Gastrocnemius medialis (tissue), 4 donors: ENCODE data around the gene SV2C. TPM values are rescaled to one million over a fixed set of nuclear protein-coding genes. Genes with fewer than 3 reads are reported as not detected.

Experiments used
- ATAC-seq, 2 donors: fragments of 150-250 bp; one replicate each; pipeline ENCODE4 v1.9.1; 2016
- DNase-seq, 2 donors: peaks; one replicate each; pipeline ENCODE4 v3.0.0-alpha.2; 2019
- H3K27ac ChIP-seq, 4 donors: fragments of 200-600 bp; sonication (generic); 1 replicate in 1 of 4; 2 replicates in 3 of 4; pipeline ENCODE4 v1.5.1; 2016 to 2018; ENCODE audit warnings: mild to moderate bottlenecking in 2 of 4, moderate library complexity in 1 of 4
- H3K27me3 ChIP-seq, 3 donors: fragments of 200-600 bp; sonication (generic) in 2 of 3; 1 replicate in 1 of 3; 2 replicates in 2 of 3; pipeline versions ENCODE4 v1.5.1 to v1.6.0; 2016 to 2019; ENCODE audit warnings: mild to moderate bottlenecking in 1 of 3, moderate library complexity in 1 of 3
- H3K36me3 ChIP-seq, 2 donors: fragments of 200-600 bp; sonication (generic) in 1 of 2; one replicate each; pipeline ENCODE4 v1.5.1; 2017 to 2018
- H3K4me1 ChIP-seq, 2 donors: fragments of 200-600 bp; sonication (generic) in 1 of 2; one replicate each; pipeline ENCODE4 v1.5.1; 2016 to 2017; ENCODE audit warnings: mild to moderate bottlenecking in 2 of 2
- H3K4me3 ChIP-seq, 4 donors: fragments of 200-600 bp; sonication (generic) in 3 of 4; 1 replicate in 1 of 4; 2 replicates in 3 of 4; pipeline ENCODE4 v1.5.1; 2016 to 2019; ENCODE audit warnings: mild to moderate bottlenecking in 2 of 4
- H3K9me3 ChIP-seq, 3 donors: fragments of 200-600 bp; sonication (generic) in 2 of 3; 1 replicate in 1 of 3; 2 replicates in 2 of 3; pipeline ENCODE4 v1.5.1; 2016 to 2019
- POLR2A ChIP-seq, 2 donors: fragments of 450-650 bp; IDR thresholded peaks; one replicate each; pipeline ENCODE4 v1.6.1; 2017; ENCODE audit warnings: antibody characterized with exemption in 2 of 2, mild to moderate bottlenecking in 2 of 2, moderate library complexity in 2 of 2
- in situ Hi-C, 4 donors: fragments of 200-750 bp; cut with MboI; loops; one replicate each; pipeline versions ENCODE4 v1.15.0 to v1.8.0; 2017; ENCODE audit warnings: low sequenced_read_pairs in 4 of 4
- intact Hi-C: fragments of 100-400 bp; cut with DNase I; formaldehyde crosslinking; loops from one replicate; pipeline ENCODE4 v1.15.1; 2023; ENCODE audit warnings: low total_unique reads
- total RNA-seq, 4 donors: library from RNA; depleted of rRNA; stranded (reverse); fragments of >200 nt; gene quantifications; one replicate each; pipeline versions ENCODE4 v1.1.0 to v1.2.3, GENCODE V29; 2016
- TF ChIP-seq, protein P1 (sequence below), 5 experiments: fragments of 450-650 bp in 3 of 5; fragments of 200-600 bp in 2 of 5; sonication (generic) in 2 of 5; IDR thresholded peaks in 4 of 5; conservative IDR thresholded peaks in 1 of 5; 1 replicate in 4 of 5; 2 replicates in 1 of 5; pipeline ENCODE4 v1.5.1; 2016 to 2019; ENCODE audit warnings: antibody characterized with exemption in 5 of 5, mild to moderate bottlenecking in 3 of 5, moderate library complexity in 3 of 5

Gene SV2C
- total RNA-seq, 4 donors from 2014 or later = not detected

DNA sequence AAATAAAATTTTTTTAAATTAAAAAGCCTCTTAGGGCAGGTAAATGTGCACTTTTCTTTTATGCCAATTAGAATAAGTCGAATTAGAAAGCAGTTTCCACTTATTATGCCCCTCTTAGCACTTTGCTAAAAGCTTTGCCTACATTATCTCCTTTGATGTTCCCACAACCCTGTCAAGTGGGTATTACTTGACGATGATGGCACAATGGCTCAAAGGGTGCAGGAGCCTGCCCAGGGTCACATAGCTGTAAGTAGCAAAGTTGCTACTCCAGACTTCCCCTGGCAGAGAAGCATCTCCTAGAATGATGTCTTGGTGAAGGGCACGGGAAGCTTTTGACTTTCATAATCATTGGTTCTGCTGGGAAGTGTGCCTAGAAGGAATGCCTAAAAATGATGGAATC, 301.5 kb downstream of the SV2C start:
- H3K4me1 ChIP-seq = no peaks in the 10 kb centered on the region
- no peak for TF ChIP-seq POLR2A (IDR thresholded peaks at IDR 0.05)
- TF ChIP-seq, protein P1, sequence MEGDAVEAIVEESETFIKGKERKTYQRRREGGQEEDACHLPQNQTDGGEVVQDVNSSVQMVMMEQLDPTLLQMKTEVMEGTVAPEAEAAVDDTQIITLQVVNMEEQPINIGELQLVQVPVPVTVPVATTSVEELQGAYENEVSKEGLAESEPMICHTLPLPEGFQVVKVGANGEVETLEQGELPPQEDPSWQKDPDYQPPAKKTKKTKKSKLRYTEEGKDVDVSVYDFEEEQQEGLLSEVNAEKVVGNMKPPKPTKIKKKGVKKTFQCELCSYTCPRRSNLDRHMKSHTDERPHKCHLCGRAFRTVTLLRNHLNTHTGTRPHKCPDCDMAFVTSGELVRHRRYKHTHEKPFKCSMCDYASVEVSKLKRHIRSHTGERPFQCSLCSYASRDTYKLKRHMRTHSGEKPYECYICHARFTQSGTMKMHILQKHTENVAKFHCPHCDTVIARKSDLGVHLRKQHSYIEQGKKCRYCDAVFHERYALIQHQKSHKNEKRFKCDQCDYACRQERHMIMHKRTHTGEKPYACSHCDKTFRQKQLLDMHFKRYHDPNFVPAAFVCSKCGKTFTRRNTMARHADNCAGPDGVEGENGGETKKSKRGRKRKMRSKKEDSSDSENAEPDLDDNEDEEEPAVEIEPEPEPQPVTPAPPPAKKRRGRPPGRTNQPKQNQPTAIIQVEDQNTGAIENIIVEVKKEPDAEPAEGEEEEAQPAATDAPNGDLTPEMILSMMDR (IDR thresholded peaks at IDR 0.05 in 4 of 5, conservative IDR thresholded peaks at IDR 0.05 in 1 of 5) = no peak
- DNase-seq (no peak), ATAC-seq (no peak)
- in situ Hi-C loops (no loop called here), intact Hi-C loops (no loop called here)
- H3K36me3 ChIP-seq = no peaks in the 10 kb centered on the region
- H3K27me3 ChIP-seq = no peaks in the 10 kb centered on the region
- no peak overlapping the region for H3K4me3 ChIP-seq
- H3K9me3 ChIP-seq = no peaks in the 10 kb centered on the region
- no peak overlapping the region for H3K27ac ChIP-seq

DNA sequence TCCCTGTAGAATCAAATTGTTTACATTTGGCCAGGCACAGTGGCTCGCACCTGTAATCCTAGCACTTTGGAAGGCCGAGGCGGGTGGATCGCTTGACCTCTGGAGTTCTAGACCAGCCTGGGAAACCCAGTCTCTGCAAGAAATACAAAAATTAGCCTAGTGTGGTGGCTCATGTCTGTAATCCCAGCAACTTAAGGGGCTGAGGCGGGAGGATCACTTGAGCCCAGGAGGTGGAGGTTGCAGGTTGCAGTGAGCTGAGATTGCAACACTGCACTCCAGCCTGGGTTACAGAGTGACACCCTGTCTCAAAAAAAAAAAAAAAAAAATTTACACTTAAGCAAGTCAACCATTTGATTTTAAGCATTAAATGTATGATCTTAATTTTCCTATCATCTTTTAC, 302.4 kb downstream of the SV2C start:
- H3K4me3 ChIP-seq = no peak overlapping the region
- in situ Hi-C loops = no loop called here
- DNase-seq (no peak), ATAC-seq (no peak)
- intact Hi-C loops = no loop called here
- no peak overlapping the region for H3K27ac ChIP-seq
- TF ChIP-seq POLR2A (IDR thresholded peaks at IDR 0.05) = no peak
- TF ChIP-seq, protein P1 (IDR thresholded peaks at IDR 0.05 in 4 of 5, conservative IDR thresholded peaks at IDR 0.05 in 1 of 5) = no peak
- H3K9me3 ChIP-seq = no peaks in the 10 kb centered on the region
- no peaks in the 10 kb centered on the region for H3K27me3 ChIP-seq
- H3K36me3 ChIP-seq = no peaks in the 10 kb centered on the region
- no peaks in the 10 kb centered on the region for H3K4me1 ChIP-seq

DNA sequence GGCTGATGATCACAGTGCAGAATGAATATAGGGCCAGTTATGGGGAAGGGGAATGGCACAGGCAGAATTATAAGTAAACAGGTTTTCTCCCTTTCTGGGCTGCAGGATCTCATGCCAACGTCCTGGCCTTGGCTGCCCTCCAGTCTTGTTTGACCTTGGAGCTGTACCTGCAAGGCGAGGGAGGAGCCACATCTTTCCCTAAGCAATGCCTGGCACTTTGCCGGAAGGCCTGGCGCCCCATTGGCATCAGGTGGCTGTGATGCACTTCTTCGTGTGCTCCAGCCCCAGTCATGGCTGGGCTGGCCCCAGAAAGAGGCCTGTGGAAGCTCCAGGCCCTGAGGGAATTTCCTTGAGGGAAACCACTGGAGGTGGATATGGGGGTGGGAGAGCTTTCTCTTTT, 303.2 kb downstream of the SV2C start:
- Histone ChIP-seq H3K9me3 (no peaks in the 10 kb centered on the region), H3K4me1 (no peaks in the 10 kb centered on the region), H3K36me3 (no peaks in the 10 kb centered on the region), H3K4me3 (no peak overlapping the region), H3K27ac (no peak overlapping the region), H3K27me3 (no peaks in the 10 kb centered on the region)
- ATAC-seq (no peak), DNase-seq (no peak)
- in situ Hi-C loops (no loop called here), intact Hi-C loops (no loop called here)
- TF ChIP-seq, protein P1 (IDR thresholded peaks at IDR 0.05 in 4 of 5, conservative IDR thresholded peaks at IDR 0.05 in 1 of 5) = no peak
- TF ChIP-seq POLR2A (IDR thresholded peaks at IDR 0.05) = no peak

DNA sequence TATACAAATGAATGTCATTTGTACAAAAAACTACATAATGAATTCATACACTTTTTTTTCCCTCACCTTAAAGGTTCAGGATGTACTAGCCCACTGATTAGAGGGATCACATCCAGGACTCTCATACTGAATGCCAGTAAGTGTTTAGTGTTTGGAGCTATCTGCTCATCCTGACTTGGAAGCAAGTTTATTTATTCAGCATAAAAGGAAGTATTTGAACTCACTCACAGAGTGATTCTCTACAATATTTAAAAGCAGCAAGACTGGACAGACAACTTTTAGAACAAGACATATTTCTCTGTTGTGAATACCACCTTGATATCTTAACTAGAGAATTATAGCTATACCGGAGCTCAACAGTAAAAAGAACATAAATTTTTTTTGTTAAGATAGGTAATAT, 305.1 kb downstream of the SV2C start:
- H3K27me3 ChIP-seq = no peaks in the 10 kb centered on the region
- H3K4me1 ChIP-seq = no peaks in the 10 kb centered on the region
- ATAC-seq = no peak
- H3K9me3 ChIP-seq = no peaks in the 10 kb centered on the region
- intact Hi-C loops = no loop called here
- no peak for DNase-seq
- no peak overlapping the region for H3K4me3 ChIP-seq
- H3K27ac ChIP-seq = no peak overlapping the region
- TF ChIP-seq, protein P1 (IDR thresholded peaks at IDR 0.05 in 4 of 5, conservative IDR thresholded peaks at IDR 0.05 in 1 of 5) = no peak
- no peak for TF ChIP-seq POLR2A (IDR thresholded peaks at IDR 0.05)
- H3K36me3 ChIP-seq = no peaks in the 10 kb centered on the region
- in situ Hi-C loops = no loop called here

DNA sequence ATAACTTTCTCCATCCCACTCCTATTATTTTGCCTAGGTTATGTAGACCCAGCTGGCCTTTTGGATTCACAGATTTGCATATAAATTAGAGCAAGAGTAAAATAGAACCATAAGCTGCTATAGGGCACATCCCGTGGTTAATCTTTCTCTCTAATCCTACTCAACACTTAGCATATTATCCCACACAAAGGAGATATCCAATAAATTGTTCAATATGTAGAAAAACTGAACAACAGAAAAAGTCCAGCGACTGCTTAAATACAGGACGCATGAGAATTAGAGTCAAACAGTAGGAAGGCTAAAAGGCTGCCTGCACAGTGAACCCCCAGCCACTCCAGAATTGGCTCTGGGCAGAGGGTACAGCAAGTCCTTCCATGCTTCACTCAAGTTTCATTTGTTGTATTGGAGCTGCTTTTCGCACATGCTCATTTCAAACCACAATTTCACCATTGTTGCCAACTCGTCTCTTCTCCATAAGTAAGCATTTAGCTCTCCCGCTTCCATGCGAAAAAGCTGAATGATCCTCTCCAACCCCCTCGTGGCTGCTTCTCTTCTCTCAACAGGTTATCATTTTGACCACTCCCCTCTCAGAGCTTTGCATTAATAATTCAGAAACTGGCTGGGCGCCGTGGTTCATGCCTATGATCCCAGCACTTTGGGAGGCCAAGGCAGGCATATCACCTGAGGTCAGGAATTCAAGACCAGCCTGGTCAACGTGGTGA, 305.8 kb downstream of the SV2C start:
- H3K36me3 ChIP-seq = no peaks in the 10 kb centered on the region
- no peak for ATAC-seq
- no peak overlapping the region for H3K27ac ChIP-seq
- no peak for DNase-seq
- no peaks in the 10 kb centered on the region for H3K4me1 ChIP-seq
- no peak overlapping the region for H3K4me3 ChIP-seq
- intact Hi-C loops (no loop called here), in situ Hi-C loops (no loop called here)
- no peaks in the 10 kb centered on the region for H3K27me3 ChIP-seq
- TF ChIP-seq, protein P1 (IDR thresholded peaks at IDR 0.05 in 4 of 5, conservative IDR thresholded peaks at IDR 0.05 in 1 of 5) = no peak
- TF ChIP-seq POLR2A (IDR thresholded peaks at IDR 0.05) = no peak
- no peaks in the 10 kb centered on the region for H3K9me3 ChIP-seq
